Measurements from ENCODE around the gene ZNF367.
"Not testable (repeated sequence)": the region's sequence is repeated elsewhere in the genome, so short reads cannot be mapped to it uniquely, and the experiment has no call there.

Gene ZNF367

GRCh38 chr9:96362119-96362518 is 56.1 kb downstream of the ZNF367 start:
- not testable (repeated sequence) for DNase-seq (ENCODE audit: low read depth)

- no peak for DNase-seq (ENCODE audit: low read depth)
These were observed 56.5 kb downstream of the ZNF367 start for GRCh38 chr9:96361668-96362067.

GRCh38 chr9:96360976-96361375 is 57.2 kb downstream of the ZNF367 start:
- DNase-seq (ENCODE audit: low read depth) = no peak

- DNase-seq (ENCODE audit: low read depth) = not testable (repeated sequence)
These were observed 57.6 kb downstream of the ZNF367 start for GRCh38 chr9:96360523-96360922.

GRCh38 chr9:96350866-96351265 is 67.3 kb downstream of the ZNF367 start:
- no peak for DNase-seq (ENCODE audit: low read depth)

- no peak for DNase-seq (ENCODE audit: low read depth)
These were observed 69.9 kb downstream of the ZNF367 start for GRCh38 chr9:96348261-96348660.

GRCh38 chr9:96345551-96345950 is 72.6 kb downstream of the ZNF367 start:
- no peak for DNase-seq (ENCODE audit: low read depth)

- peak; percentile 92 for DNase-seq (ENCODE audit: low read depth)
These were observed 73.6 kb downstream of the ZNF367 start for GRCh38 chr9:96344458-96345180.

- DNase-seq (ENCODE audit: low read depth) = no peak
These were observed 74.4 kb downstream of the ZNF367 start for GRCh38 chr9:96343515-96344360.

GRCh38 chr9:96342571-96343245 is 75.5 kb downstream of the ZNF367 start:
- no peak for DNase-seq (ENCODE audit: low read depth)

- DNase-seq (ENCODE audit: low read depth) = no peak
These were observed 77.5 kb downstream of the ZNF367 start for GRCh38 chr9:96340707-96341106.

GRCh38 chr9:96338299-96338698 is 79.9 kb downstream of the ZNF367 start:
- DNase-seq (ENCODE audit: low read depth) = no peak

Measured in iris pigment epithelial cell (primary cell).